SK-N-SH (cell line): ENCODE measurements around the gene LIPG.

Source experiments
- CHD2 ChIP-seq: fragments of 150-350 bp; IDR thresholded peaks from 2 replicates; pipeline ENCODE4 v1.6.1; 2018; ENCODE audit warnings: low read length; ENCODE audit not compliant: partially characterized antibody
- EZH2phosphoT487 ChIP-seq: fragments of 200-600 bp; sonication (generic); IDR thresholded peaks from 2 replicates; pipeline ENCODE4 v1.6.1; 2017; ENCODE audit warnings: low read depth, mixed run types, mild to moderate bottlenecking, antibody characterized with exemption, moderate library complexity, borderline replicate concordance
- GABPA ChIP-seq: IDR thresholded peaks from 2 replicates; pipeline ENCODE4 v1.4.0; 2012; ENCODE audit warnings: low read depth, mild to moderate bottlenecking
- POLR2AphosphoS5 ChIP-seq: IDR thresholded peaks from 2 replicates; pipeline ENCODE4 v1.6.1; 2012; ENCODE audit warnings: low read depth, low read length
- RCOR1 ChIP-seq: fragments of 150-350 bp; IDR thresholded peaks from 2 replicates; pipeline ENCODE4 v1.6.1; 2017; ENCODE audit warnings: antibody characterized with exemption, low read length
- RFX5 ChIP-seq: IDR thresholded peaks from 2 replicates; pipeline ENCODE4 v1.6.1; 2012; ENCODE audit warnings: mild to moderate bottlenecking, improper control_type of control experiment, low read length
- RXRA ChIP-seq: IDR thresholded peaks from 2 replicates; pipeline ENCODE4 v1.4.0; 2012; ENCODE audit warnings: low read depth, mild to moderate bottlenecking, borderline replicate concordance
- SMC3 ChIP-seq: IDR thresholded peaks from 2 replicates; pipeline ENCODE4 v1.6.1; 2012; ENCODE audit warnings: low read depth, low read length, improper control_type of control experiment
- TAF1 ChIP-seq: IDR thresholded peaks from 2 replicates; pipeline ENCODE4 v1.6.1; 2012; ENCODE audit warnings: low read depth, mild to moderate bottlenecking, low read length, moderate library complexity, borderline replicate concordance
- TF ChIP-seq, protein P1 (sequence below): fragments of 200-600 bp; sonication (generic); IDR thresholded peaks from 2 replicates; pipeline ENCODE4 v1.6.1; 2017; ENCODE audit warnings: antibody characterized with exemption, mild to moderate bottlenecking, moderate library complexity
- TF ChIP-seq, protein P2 (sequence below): IDR thresholded peaks from 2 replicates; pipeline ENCODE4 v1.6.1; 2012; ENCODE audit warnings: mild to moderate bottlenecking, low read depth, low read length, moderate library complexity
- TF ChIP-seq, protein P3 (sequence below): fragments of 150-350 bp; IDR thresholded peaks from 2 replicates; pipeline ENCODE4 v1.6.1; 2017; ENCODE audit warnings: antibody characterized with exemption, low read length, low read depth, borderline replicate concordance
- TF ChIP-seq, protein P4 (sequence below): IDR thresholded peaks from 2 replicates; pipeline ENCODE4 v1.4.0; 2012; ENCODE audit warnings: low read depth

DNA sequence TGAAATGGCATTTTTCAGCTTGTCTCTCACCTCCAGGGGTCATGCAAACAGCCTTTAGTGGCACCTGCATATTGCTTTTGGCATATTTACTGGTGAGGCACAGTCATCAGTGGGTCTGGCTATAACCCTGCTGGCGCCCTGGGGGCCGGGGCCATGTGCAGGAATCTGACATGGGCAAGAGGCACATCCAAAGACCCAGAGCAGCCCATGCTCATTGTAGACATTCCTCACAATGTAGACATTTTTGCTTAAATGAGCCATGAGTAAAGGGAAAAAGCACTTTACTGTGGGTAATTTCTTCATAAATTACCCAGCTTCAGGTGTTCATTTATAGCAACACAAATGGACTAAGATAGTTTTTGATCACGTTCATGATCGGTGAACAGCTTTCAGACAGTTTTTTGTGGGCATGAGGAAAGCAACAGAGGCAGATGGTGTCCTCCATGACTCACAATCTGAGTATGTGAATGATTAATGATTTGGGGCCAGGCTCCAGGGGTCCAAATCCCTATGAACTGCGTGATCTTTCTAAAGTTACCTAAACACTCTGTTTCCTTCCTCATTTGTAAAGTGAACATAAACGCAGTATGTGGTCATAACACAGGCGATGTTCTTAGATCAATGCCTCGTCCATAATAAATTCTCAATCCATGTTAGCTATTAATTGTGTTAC is 85.8 kb downstream of the LIPG start:
- TF ChIP-seq, protein P1, sequence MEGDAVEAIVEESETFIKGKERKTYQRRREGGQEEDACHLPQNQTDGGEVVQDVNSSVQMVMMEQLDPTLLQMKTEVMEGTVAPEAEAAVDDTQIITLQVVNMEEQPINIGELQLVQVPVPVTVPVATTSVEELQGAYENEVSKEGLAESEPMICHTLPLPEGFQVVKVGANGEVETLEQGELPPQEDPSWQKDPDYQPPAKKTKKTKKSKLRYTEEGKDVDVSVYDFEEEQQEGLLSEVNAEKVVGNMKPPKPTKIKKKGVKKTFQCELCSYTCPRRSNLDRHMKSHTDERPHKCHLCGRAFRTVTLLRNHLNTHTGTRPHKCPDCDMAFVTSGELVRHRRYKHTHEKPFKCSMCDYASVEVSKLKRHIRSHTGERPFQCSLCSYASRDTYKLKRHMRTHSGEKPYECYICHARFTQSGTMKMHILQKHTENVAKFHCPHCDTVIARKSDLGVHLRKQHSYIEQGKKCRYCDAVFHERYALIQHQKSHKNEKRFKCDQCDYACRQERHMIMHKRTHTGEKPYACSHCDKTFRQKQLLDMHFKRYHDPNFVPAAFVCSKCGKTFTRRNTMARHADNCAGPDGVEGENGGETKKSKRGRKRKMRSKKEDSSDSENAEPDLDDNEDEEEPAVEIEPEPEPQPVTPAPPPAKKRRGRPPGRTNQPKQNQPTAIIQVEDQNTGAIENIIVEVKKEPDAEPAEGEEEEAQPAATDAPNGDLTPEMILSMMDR: no peak
- TF ChIP-seq CHD2: no peak
- TF ChIP-seq, protein P2, sequence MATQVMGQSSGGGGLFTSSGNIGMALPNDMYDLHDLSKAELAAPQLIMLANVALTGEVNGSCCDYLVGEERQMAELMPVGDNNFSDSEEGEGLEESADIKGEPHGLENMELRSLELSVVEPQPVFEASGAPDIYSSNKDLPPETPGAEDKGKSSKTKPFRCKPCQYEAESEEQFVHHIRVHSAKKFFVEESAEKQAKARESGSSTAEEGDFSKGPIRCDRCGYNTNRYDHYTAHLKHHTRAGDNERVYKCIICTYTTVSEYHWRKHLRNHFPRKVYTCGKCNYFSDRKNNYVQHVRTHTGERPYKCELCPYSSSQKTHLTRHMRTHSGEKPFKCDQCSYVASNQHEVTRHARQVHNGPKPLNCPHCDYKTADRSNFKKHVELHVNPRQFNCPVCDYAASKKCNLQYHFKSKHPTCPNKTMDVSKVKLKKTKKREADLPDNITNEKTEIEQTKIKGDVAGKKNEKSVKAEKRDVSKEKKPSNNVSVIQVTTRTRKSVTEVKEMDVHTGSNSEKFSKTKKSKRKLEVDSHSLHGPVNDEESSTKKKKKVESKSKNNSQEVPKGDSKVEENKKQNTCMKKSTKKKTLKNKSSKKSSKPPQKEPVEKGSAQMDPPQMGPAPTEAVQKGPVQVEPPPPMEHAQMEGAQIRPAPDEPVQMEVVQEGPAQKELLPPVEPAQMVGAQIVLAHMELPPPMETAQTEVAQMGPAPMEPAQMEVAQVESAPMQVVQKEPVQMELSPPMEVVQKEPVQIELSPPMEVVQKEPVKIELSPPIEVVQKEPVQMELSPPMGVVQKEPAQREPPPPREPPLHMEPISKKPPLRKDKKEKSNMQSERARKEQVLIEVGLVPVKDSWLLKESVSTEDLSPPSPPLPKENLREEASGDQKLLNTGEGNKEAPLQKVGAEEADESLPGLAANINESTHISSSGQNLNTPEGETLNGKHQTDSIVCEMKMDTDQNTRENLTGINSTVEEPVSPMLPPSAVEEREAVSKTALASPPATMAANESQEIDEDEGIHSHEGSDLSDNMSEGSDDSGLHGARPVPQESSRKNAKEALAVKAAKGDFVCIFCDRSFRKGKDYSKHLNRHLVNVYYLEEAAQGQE: no peak
- TF ChIP-seq, protein P3, sequence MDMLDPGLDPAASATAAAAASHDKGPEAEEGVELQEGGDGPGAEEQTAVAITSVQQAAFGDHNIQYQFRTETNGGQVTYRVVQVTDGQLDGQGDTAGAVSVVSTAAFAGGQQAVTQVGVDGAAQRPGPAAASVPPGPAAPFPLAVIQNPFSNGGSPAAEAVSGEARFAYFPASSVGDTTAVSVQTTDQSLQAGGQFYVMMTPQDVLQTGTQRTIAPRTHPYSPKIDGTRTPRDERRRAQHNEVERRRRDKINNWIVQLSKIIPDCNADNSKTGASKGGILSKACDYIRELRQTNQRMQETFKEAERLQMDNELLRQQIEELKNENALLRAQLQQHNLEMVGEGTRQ: no peak
- TF ChIP-seq POLR2AphosphoS5: no peak
- TF ChIP-seq SMC3: no peak
- TF ChIP-seq RFX5: no peak
- TF ChIP-seq, protein P4, sequence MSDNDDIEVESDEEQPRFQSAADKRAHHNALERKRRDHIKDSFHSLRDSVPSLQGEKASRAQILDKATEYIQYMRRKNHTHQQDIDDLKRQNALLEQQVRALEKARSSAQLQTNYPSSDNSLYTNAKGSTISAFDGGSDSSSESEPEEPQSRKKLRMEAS: no peak
- no peak for TF ChIP-seq RCOR1
- no peak for TF ChIP-seq RXRA
- no peak for TF ChIP-seq EZH2phosphoT487
- TF ChIP-seq TAF1: no peak
- TF ChIP-seq GABPA: no peak
